PFSK-1 (cell line): ENCODE data around the gene USP31.

Experiments
- FOXP2 ChIP-seq: optimal IDR thresholded peaks from 2 replicates; pipeline ENCODE3; 2011; ENCODE audit warnings: borderline replicate concordance, control low read depth, inconsistent platforms; ENCODE audit not compliant: insufficient read depth; ENCODE audit errors: extremely low read length, extremely low read depth
- POLR2AphosphoS5 ChIP-seq: IDR thresholded peaks from 2 replicates; pipeline ENCODE4 v1.6.1; 2012; ENCODE audit warnings: low read depth, mild to moderate bottlenecking, control low read depth, low read length, moderate library complexity
- SIN3A ChIP-seq: IDR thresholded peaks from 2 replicates; pipeline ENCODE4 v1.6.1; 2012; ENCODE audit warnings: mild to moderate bottlenecking, low read length, moderate library complexity, borderline replicate concordance; ENCODE audit not compliant: insufficient read depth
- TAF1 ChIP-seq: IDR thresholded peaks from 2 replicates; pipeline ENCODE4 v1.6.1; 2012; ENCODE audit warnings: low read length, control low read depth, borderline replicate concordance; ENCODE audit not compliant: insufficient read depth
- TF ChIP-seq, protein P1 (sequence below), 2 experiments: IDR thresholded peaks; 2 replicates each; pipeline versions ENCODE4 v1.6.1 to v1.8.0; 2011 to 2012; ENCODE audit warnings: low read depth in 2 of 2, low read length in 2 of 2, control low read depth in 1 of 2, inconsistent platforms in 1 of 2, mild to moderate bottlenecking in 1 of 2, moderate library complexity in 1 of 2; ENCODE audit not compliant: insufficient read depth in 1 of 2

USP31 gene

DNA sequence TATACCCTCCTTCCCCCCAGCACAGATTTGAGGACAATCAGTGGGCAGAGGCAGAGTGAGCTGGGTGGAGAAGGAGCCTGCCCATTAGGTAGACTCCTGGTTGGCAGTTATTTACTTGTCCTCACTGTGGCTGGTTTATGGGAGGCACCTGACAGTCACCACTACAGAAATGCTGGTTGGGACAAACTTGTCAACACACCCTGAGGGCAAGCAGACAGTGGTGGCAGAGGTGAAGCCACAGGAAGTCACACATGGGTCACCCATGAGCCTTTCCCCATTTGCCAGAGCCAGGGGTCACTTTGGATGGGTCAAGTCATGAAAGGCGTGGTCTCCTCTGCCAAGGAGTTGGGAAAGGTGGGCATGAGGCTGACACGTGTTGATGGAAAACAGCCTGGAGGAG, 39.7 kb upstream of the USP31 start:
- no peak for TF ChIP-seq TAF1
- no peak for TF ChIP-seq SIN3A
- no peak for TF ChIP-seq POLR2AphosphoS5
- TF ChIP-seq, protein P1, sequence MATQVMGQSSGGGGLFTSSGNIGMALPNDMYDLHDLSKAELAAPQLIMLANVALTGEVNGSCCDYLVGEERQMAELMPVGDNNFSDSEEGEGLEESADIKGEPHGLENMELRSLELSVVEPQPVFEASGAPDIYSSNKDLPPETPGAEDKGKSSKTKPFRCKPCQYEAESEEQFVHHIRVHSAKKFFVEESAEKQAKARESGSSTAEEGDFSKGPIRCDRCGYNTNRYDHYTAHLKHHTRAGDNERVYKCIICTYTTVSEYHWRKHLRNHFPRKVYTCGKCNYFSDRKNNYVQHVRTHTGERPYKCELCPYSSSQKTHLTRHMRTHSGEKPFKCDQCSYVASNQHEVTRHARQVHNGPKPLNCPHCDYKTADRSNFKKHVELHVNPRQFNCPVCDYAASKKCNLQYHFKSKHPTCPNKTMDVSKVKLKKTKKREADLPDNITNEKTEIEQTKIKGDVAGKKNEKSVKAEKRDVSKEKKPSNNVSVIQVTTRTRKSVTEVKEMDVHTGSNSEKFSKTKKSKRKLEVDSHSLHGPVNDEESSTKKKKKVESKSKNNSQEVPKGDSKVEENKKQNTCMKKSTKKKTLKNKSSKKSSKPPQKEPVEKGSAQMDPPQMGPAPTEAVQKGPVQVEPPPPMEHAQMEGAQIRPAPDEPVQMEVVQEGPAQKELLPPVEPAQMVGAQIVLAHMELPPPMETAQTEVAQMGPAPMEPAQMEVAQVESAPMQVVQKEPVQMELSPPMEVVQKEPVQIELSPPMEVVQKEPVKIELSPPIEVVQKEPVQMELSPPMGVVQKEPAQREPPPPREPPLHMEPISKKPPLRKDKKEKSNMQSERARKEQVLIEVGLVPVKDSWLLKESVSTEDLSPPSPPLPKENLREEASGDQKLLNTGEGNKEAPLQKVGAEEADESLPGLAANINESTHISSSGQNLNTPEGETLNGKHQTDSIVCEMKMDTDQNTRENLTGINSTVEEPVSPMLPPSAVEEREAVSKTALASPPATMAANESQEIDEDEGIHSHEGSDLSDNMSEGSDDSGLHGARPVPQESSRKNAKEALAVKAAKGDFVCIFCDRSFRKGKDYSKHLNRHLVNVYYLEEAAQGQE (IDR thresholded peaks at IDR 0.05; ENCODE audit: insufficient read depth in 1 of 2, low read depth in 2 of 2, low read length in 2 of 2): no peak
- TF ChIP-seq FOXP2: no peak

DNA sequence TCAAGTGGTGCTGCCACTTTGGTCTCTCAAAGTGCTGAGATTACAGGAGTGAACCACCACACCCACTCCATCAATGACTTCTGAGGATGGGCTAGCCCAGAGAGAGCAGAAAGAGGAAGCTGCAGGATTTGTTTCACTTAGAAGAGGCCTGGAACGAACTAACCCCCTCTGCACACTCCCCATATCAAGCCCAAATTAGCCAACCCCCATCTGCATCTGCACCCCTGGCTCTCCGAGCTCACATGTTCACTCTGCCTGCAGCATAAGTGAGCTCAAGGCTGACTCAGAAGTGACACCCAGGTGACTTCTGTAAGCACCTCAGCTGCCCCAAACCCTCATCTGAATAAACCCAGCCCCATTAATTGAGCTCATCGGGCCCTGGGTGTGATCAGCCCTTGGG, 38.1 kb upstream of the USP31 start:
- no peak for TF ChIP-seq TAF1
- TF ChIP-seq FOXP2: no peak
- no peak for TF ChIP-seq POLR2AphosphoS5
- no peak for TF ChIP-seq SIN3A
- TF ChIP-seq, protein P1 (IDR thresholded peaks at IDR 0.05; ENCODE audit: insufficient read depth in 1 of 2, low read depth in 2 of 2, low read length in 2 of 2): no peak

DNA sequence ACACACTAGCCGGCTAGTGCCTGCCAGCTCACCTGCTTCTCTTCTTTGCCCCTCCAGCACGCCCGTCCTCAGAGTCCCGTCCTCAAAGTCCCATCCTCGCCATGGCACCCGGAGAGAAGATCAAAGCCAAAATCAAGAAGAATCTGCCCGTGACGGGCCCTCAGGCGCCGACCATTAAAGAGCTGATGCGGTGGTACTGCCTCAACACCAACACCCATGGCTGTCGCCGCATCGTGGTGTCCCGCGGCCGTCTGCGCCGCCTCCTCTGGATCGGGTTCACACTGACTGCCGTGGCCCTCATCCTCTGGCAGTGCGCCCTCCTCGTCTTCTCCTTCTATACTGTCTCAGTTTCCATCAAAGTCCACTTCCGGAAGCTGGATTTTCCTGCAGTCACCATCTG, 36.9 kb upstream of the USP31 start:
- TF ChIP-seq TAF1: no peak
- TF ChIP-seq, protein P1 (IDR thresholded peaks at IDR 0.05; ENCODE audit: insufficient read depth in 1 of 2, low read depth in 2 of 2, low read length in 2 of 2): no peak
- TF ChIP-seq SIN3A: no peak
- TF ChIP-seq FOXP2: no peak
- no peak for TF ChIP-seq POLR2AphosphoS5

DNA sequence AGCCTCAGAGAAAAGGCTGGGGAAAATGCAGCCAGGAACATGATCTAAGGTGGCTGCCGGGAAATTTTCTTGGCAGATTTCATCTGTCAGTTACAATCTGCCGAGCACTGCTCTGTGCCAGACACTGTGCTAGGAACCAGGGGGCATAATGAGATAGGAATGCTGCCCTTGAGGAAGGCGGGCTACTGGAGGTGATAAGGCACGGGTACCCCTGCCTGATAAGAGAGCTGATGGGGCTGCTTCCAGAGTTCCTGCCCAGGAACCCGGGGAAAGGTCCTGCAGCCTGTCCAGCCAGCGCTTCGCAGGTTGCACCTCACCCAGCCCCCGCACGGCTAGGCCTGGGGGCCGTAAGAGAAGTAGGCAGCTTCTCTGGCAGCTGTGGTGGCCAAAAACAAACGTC, 36.4 kb upstream of the USP31 start:
- TF ChIP-seq FOXP2: no peak
- TF ChIP-seq POLR2AphosphoS5: no peak
- TF ChIP-seq, protein P1 (IDR thresholded peaks at IDR 0.05; ENCODE audit: insufficient read depth in 1 of 2, low read depth in 2 of 2, low read length in 2 of 2): no peak
- no peak for TF ChIP-seq SIN3A
- no peak for TF ChIP-seq TAF1

DNA sequence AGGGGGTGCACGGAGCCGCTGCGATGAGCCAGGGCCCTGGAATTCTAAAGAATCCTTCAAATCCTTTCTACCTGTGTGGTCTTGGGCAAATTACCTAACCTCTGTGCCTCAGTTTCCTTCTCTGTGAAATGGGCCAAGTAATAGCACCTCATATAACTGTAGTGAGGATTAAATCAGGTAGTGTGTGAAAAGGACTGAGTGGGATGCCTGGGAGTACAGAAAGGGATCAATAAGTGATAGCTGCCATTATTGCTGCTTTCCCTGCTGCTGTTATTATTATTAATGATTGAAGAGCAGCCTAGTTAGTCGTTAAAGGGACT, 34.3 kb upstream of the USP31 start:
- TF ChIP-seq FOXP2 (no peak), SIN3A (no peak), POLR2AphosphoS5 (no peak), TAF1 (no peak)
- TF ChIP-seq, protein P1 (IDR thresholded peaks at IDR 0.05; ENCODE audit: insufficient read depth in 1 of 2, low read depth in 2 of 2, low read length in 2 of 2): no peak
